Gastroesophageal sphincter (tissue), 3 donors: ENCODE measurements around the gene KBTBD2.

Source experiments
- CTCF ChIP-seq, 4 experiments: fragments of 200-600 bp in 2 of 4; fragments of 450-650 bp in 2 of 4; sonication (generic) in 1 of 4; IDR thresholded peaks; one replicate each; pipeline ENCODE4 v1.5.1; 2017 to 2019; ENCODE audit warnings: antibody characterized with exemption in 4 of 4, mild to moderate bottlenecking in 2 of 4, moderate library complexity in 2 of 4
- EP300 ChIP-seq: sonication (generic); formaldehyde crosslinking; IDR thresholded peaks from one replicate; pipeline ENCODE4 v1.6.1; 2017; ENCODE audit warnings: antibody characterized with exemption, mild to moderate bottlenecking
- POLR2A ChIP-seq, 2 donors: fragments of 450-650 bp; IDR thresholded peaks; one replicate each; pipeline ENCODE4 v1.6.1; 2017; ENCODE audit warnings: antibody characterized with exemption in 2 of 2, mild to moderate bottlenecking in 2 of 2, moderate library complexity in 1 of 2

- TF ChIP-seq CTCF (IDR thresholded peaks at IDR 0.05) (no peak), POLR2A (IDR thresholded peaks at IDR 0.05) (no peak), EP300 (no peak)
Measured at GRCh38 chr7:32894171-32894570, 2.6 kb upstream of the KBTBD2 start.
